GM10266 (cell line): ENCODE results near the gene PKHD1.

Experiments used
- DNase-seq: peaks from one replicate; pipeline ENCODE4 v3.0.0; 2012; ENCODE audit errors: extremely low spot score
- TF ChIP-seq, protein P1 (sequence below): IDR thresholded peaks from 2 replicates; pipeline ENCODE4 v1.5.1; 2012; ENCODE audit warnings: mild to moderate bottlenecking, low read depth; ENCODE audit not compliant: control insufficient read depth, insufficient read depth; ENCODE audit errors: missing control alignments

PKHD1 gene

DNA sequence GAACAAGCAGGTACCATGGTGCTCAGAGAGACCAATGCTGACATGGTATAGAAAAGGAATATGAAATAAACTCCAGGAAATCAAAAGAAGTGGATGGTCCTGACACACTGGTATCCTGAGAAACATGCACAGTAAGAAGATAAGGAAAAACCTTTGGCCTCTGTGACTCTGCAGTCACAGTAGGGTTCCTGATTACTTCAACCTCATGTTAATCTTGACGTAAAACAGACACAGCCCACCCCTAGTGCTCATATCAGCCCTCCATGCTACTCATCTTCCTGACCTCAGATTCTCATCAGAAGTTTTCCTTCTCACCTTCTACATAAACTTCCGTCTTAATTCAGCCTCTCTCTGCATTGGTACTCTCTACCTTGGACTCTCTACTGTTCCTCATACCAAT is 240.9 kb downstream of the PKHD1 start:
- DNase-seq, result no peak
- TF ChIP-seq, protein P1, sequence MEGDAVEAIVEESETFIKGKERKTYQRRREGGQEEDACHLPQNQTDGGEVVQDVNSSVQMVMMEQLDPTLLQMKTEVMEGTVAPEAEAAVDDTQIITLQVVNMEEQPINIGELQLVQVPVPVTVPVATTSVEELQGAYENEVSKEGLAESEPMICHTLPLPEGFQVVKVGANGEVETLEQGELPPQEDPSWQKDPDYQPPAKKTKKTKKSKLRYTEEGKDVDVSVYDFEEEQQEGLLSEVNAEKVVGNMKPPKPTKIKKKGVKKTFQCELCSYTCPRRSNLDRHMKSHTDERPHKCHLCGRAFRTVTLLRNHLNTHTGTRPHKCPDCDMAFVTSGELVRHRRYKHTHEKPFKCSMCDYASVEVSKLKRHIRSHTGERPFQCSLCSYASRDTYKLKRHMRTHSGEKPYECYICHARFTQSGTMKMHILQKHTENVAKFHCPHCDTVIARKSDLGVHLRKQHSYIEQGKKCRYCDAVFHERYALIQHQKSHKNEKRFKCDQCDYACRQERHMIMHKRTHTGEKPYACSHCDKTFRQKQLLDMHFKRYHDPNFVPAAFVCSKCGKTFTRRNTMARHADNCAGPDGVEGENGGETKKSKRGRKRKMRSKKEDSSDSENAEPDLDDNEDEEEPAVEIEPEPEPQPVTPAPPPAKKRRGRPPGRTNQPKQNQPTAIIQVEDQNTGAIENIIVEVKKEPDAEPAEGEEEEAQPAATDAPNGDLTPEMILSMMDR, result no peak

DNA sequence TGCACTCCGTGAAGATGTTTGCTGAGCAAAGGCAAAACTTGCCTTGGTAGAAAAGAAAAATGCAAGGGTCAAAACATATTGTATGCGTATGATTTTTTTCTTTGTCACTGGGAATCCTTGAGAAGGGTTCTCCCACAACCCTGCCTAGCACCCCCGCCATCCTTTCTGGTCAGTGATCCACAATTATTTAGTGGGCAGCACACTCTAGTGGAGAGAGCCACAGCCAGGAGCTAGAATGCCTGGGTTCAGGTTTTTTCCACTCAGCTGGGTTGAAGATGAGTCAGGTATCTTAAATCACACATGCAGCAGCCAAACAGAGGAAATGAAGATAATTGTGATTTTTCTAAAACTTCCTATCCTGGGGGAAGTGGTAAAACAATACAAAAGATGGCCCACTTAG is 243.1 kb downstream of the PKHD1 start:
- TF ChIP-seq, protein P1, result no peak
- no peak for DNase-seq

DNA sequence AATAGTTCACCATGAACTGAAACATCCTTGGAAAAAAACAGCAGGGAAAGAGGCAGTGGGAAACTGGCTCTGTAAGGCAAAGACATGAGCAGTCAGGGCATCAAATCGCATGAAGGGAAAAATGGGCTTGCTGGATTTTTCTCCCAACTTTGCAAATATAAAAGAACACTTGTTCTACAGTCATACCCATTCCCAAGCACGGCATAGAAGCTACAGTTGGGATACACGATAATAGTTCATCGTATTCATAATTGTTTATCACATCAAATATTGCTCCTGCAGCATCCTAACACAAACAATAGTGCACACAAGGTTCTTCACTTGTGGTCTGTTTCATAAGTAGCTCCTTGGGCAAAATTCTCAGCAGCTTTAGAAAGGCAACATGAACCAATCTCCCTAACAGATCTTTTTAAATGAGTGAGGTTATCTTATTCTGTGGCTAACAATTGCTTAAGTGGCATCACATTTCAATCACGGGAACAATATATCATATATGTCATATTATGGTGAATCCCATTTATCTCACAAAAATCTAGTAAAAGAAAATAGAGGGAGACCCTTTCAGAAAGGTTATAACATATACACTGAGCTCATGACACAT is 243.9 kb downstream of the PKHD1 start:
- TF ChIP-seq, protein P1, result no peak

DNA sequence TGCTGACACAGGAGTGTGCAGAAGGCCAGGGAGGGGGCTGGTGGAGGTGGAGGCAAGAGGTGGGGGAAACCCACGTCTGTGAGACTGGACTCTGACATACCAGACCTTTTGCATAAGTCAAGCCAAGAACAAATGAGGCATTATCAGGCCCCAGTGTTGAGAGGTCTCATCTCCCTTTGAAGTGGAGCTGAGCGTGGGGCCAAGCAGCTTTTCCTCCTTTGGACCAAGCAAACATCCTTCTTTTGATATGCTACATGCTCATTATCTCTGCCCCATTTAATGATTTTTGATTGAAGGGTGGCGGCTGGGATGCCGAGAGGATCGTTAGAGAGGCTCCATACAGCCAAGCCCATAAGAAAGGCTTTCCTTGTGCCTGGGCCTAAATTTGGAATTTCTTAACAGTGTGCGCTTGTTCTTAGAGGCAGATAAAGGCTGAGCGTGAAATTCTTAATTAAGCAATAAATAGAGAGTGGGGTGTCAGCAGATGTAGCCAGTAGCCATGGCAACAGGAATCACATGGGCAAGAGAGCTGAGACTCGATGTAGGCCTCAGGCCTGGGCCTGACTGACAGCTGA is 244.5 kb downstream of the PKHD1 start:
- TF ChIP-seq, protein P1, result no peak
- no peak for DNase-seq

More for the DNA sequence above, 243.9 kb downstream of the PKHD1 start:
- DNase-seq, result no peak

DNA sequence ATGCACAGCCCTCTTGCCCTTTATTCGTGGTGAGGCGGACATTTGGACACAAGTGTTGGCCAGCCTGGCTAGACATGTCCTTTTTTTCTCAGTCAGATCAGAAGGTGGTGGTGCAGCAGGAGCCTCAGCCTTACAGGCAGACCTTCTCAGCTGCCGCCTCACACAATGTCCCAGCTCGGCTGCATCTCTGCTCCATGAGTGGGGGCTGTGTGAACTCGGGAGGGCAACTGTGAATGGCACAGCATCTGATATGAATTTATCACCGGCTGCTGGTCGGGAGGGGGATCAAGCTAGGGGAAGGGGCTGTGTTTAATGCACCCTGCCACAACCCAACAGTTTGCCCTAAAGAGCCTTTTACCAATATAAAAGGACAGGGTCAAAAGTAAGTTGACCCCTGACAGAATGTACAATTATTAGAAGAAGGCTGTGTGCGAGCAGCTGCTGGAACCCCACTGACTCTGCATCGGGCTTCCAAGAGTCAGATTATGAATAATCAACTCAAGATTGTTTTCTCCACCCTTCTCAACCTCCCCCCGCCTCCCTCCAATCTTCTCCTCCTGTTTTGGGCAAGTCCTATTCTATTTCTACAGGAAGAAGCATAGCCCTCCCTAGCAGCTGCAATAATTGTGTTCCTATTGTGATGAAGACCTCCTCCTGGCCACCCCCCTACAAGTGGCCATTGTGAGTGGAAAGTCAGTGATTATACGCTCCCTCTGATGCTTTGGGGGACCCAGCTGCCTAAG is 245.2 kb downstream of the PKHD1 start:
- TF ChIP-seq, protein P1, result no peak
- no peak for DNase-seq

DNA sequence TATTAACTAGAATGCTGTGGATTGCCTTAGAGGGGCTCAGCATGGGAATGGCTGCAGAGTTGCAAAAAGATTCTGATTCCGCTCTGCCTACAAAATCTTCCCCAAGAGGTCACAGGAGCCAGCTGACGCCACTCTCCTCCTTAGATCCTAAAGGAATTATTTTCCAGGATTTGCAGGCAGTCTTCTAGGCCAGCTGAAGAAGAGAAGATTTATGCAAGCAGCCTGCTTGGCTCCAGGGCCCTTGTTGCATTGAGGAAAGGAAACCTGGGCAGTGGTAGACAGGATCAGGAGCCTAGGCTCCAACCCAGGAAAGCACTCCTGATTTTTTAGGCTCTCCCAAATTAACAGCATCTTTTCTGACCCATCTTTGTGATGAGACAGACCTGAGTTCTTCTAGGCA is 245.8 kb downstream of the PKHD1 start:
- TF ChIP-seq, protein P1, result no peak
- no peak for DNase-seq
